WI38 (cell line): ENCODE measurements around the gene LY6G6C.

ENCODE experiments used
- H3K4me3 ChIP-seq: 2 replicates; pipeline ENCODE4 v1.5.1; 2011; ENCODE audit warnings: low read depth, mild to moderate bottlenecking, control low read depth, low read length
- TF ChIP-seq, protein P1 (sequence below): IDR thresholded peaks from 2 replicates; pipeline ENCODE4 v1.5.1; 2012; ENCODE audit warnings: low read depth, mild to moderate bottlenecking, control low read depth, low read length

Gene LY6G6C

GRCh38 chr6:31717499-31718222, 3.9 kb downstream of the LY6G6C start:
- TF ChIP-seq, protein P1, sequence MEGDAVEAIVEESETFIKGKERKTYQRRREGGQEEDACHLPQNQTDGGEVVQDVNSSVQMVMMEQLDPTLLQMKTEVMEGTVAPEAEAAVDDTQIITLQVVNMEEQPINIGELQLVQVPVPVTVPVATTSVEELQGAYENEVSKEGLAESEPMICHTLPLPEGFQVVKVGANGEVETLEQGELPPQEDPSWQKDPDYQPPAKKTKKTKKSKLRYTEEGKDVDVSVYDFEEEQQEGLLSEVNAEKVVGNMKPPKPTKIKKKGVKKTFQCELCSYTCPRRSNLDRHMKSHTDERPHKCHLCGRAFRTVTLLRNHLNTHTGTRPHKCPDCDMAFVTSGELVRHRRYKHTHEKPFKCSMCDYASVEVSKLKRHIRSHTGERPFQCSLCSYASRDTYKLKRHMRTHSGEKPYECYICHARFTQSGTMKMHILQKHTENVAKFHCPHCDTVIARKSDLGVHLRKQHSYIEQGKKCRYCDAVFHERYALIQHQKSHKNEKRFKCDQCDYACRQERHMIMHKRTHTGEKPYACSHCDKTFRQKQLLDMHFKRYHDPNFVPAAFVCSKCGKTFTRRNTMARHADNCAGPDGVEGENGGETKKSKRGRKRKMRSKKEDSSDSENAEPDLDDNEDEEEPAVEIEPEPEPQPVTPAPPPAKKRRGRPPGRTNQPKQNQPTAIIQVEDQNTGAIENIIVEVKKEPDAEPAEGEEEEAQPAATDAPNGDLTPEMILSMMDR, result no peak
- H3K4me3 ChIP-seq, result no peak overlapping the region

DNA sequence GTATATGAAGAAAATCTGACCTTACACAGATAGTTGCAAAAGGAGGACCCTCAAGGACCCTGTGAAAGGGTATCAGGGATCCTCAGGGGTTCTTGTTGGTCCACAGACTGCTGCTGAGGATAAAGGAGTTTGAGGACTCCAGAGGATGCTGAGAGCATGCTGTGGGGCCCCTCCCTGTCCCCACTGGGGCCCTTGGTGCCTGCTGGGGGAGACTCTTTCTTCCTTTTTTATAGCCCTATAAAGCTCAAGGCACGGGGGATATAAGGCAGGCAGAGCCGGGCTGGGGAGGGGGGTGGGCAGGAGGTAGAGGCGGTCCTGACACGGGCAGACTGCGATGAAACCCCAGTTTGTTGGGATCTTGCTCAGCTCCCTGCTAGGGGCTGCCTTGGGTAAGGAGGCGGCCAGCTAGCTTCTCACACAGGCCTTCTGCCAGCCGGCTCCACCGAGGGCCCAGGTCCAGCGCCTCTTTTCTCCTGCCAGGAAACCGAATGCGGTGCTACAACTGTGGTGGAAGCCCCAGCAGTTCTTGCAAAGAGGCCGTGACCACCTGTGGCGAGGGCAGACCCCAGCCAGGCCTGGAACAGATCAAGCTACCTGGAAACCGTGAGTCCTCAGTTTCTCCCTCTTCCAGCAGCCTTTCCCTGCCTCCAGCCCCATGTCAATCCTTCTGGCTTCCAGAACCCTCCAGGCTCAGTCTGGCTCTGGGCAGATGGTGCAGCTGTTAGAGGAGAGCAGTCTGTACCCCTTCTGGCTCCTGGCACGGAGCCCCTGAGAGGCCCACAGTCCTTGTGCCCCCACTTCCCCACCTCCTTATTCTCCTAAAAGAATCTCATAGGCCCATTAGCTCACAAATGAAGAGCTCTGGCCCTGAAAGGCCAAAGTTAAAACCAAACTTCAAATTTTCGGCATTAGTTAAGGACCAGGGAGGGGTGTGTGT, 6.3 kb downstream of the LY6G6C start, which contains the start of gene LY6G6D:
TSS of gene LY6G6D (plus strand) at position 327 of the 937 bp plus-strand sequence. CDS start at position 335, 8 bp downstream.
- TF ChIP-seq, protein P1, result no peak
- H3K4me3 ChIP-seq, result no peak within 1 kb of the TSS

- no peak overlapping the region for H3K4me3 ChIP-seq
- TF ChIP-seq, protein P1, result no peak
Observed at GRCh38 chr6:31713991-31714684, 7.4 kb downstream of the LY6G6C start.

DNA sequence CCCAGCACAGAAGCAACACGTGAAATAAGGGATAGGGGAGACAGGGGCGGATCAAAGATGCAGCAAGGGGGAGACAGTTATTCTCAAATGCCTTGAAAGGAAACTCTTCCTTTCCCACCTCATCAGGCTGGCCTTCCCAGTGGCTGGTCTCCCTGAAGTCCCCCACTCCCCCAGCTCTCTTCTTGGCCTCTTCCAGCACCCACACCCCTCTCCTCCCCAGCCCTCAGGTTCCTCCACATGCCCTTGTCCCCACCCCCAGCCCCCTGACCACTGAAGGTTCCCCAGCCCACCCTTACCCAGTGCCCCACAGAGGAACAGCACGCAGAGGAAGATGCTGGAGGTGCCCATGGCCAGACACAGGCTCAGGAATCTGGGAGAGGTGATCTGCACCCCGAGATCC, 8.1 kb downstream of the LY6G6C start:
- H3K4me3 ChIP-seq, result no peak overlapping the region
- TF ChIP-seq, protein P1, result no peak

DNA sequence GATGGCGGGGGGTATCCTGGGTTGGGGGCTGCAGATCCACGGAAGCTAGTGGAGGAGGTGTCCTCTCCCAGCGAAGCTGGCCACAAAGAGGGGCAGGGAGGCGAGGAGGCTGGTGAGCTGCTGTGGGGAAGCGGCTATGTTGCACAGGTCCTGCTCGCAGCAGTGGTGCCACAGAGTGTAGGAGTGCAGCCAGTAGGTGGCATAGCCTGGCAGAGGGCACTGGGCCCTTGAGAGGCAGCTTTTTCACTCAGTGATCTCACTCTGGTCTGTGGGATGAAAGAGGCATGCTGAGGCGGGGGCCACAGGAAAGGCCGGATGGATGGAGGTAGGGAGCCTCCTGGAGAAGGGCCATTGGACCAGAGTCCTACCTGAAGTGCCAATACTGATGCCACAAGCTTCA, 9.2 kb downstream of the LY6G6C start:
- TF ChIP-seq, protein P1, result no peak
- no peak overlapping the region for H3K4me3 ChIP-seq

- no peak overlapping the region for H3K4me3 ChIP-seq
- TF ChIP-seq, protein P1, result no peak
Observed at GRCh38 chr6:31711233-31711632, 10.3 kb downstream of the LY6G6C start.
